GM23338 (cell line): ENCODE results near the gene PMAIP1. TPM values are rescaled to one million over a fixed set of nuclear protein-coding genes. Genes with fewer than 3 reads are reported as not detected.

Experiments
- ATAC-seq: fragments of 200-7000 bp; cut with Tn5 transposase; 3 replicates; pipeline ENCODE4 v1.9.1; 2020
- DNase-seq: peaks from one replicate; pipeline ENCODE4 v3.0.0-alpha.2; 2015; ENCODE audit warnings: low spot score
- H2AFZ ChIP-seq: fragments of 200-600 bp; sonication (generic); 2 replicates; pipeline ENCODE4 v1.8.0; 2016; ENCODE audit warnings: antibody characterized with exemption, mild to moderate bottlenecking, moderate library complexity
- H3F3A ChIP-seq: fragments of 200-600 bp; sonication (generic); replicated peaks from 2 replicates; pipeline ENCODE4 v1.8.0; 2017; ENCODE audit warnings: antibody characterized with exemption, mixed run types, low read depth
- H3K27ac ChIP-seq: fragments of 200-600 bp; sonication (generic); 2 replicates; pipeline ENCODE4 v1.6.1; 2016; ENCODE audit warnings: low read depth
- H3K27me3 ChIP-seq: fragments of 200-600 bp; sonication (generic); 2 replicates; pipeline ENCODE4 v1.8.0; 2016; ENCODE audit warnings: mild to moderate bottlenecking, mixed run types, moderate library complexity; ENCODE audit not compliant: insufficient read depth
- H3K36me3 ChIP-seq: fragments of 200-600 bp; sonication (generic); 2 replicates; pipeline ENCODE4 v1.8.0; 2016; ENCODE audit warnings: mild to moderate bottlenecking; ENCODE audit not compliant: insufficient read depth
- H3K4me1 ChIP-seq: fragments of 200-600 bp; sonication (generic); 2 replicates; pipeline ENCODE4 v1.8.0; 2016; ENCODE audit warnings: mild to moderate bottlenecking, moderate library complexity; ENCODE audit not compliant: insufficient read depth
- H3K4me2 ChIP-seq: fragments of 200-600 bp; sonication (generic); 2 replicates; pipeline ENCODE4 v1.7.1; 2017; ENCODE audit warnings: mixed run types
- H3K4me3 ChIP-seq: fragments of 200-600 bp; sonication (generic); 2 replicates; pipeline ENCODE4 v1.6.1; 2016; ENCODE audit warnings: mixed run types
- H3K79me2 ChIP-seq: fragments of 200-600 bp; sonication (generic); replicated peaks from 2 replicates; pipeline ENCODE4 v1.8.0; 2017; ENCODE audit warnings: mild to moderate bottlenecking; ENCODE audit not compliant: insufficient read depth
- H3K9me2 ChIP-seq: fragments of 200-600 bp; sonication (generic); 2 replicates; pipeline ENCODE4 v1.8.0; 2017; ENCODE audit not compliant: insufficient read depth
- H4K20me1 ChIP-seq: fragments of 200-600 bp; sonication (generic); replicated peaks from 2 replicates; pipeline ENCODE4 v1.8.0; 2017; ENCODE audit warnings: mild to moderate bottlenecking; ENCODE audit not compliant: insufficient read depth
- H3K27ac Mint-ChIP-seq: 2 replicates; pipeline ENCODE4 v1.8.0; 2020; ENCODE audit warnings: inconsistent platforms, mild to moderate bottlenecking, moderate library complexity, mixed read lengths
- H3K27me3 Mint-ChIP-seq: 3 replicates; pipeline ENCODE4 v1.8.0; 2022; ENCODE audit warnings: low read depth, mild to moderate bottlenecking, moderate library complexity, mixed read lengths, inconsistent platforms; ENCODE audit not compliant: insufficient read depth, poor library complexity
- H3K36me3 Mint-ChIP-seq: 3 replicates; pipeline ENCODE4 v1.8.0; 2021; ENCODE audit warnings: low read depth, mild to moderate bottlenecking, inconsistent platforms, moderate library complexity, mixed read lengths
- H3K4me1 Mint-ChIP-seq: 3 replicates; pipeline ENCODE4 v1.8.0; 2020; ENCODE audit warnings: mild to moderate bottlenecking, inconsistent platforms, mixed read lengths
- H3K4me3 Mint-ChIP-seq: 3 replicates; pipeline ENCODE4 v1.8.0; 2021; ENCODE audit warnings: moderate library complexity, mild to moderate bottlenecking, inconsistent platforms, mixed read lengths
- H3K9me3 Mint-ChIP-seq: 3 replicates; pipeline ENCODE4 v1.8.0; 2020; ENCODE audit warnings: moderate library complexity, mild to moderate bottlenecking, inconsistent platforms, mixed read lengths
- CREB1 ChIP-seq: fragments of 250-450 bp; sonication (Bioruptor Pico); IDR thresholded peaks from 2 replicates; pipeline ENCODE4 v1.5.0; 2020; ENCODE audit warnings: low read depth, mild to moderate bottlenecking, moderate library complexity
- EZH2 ChIP-seq: fragments of 200-600 bp; sonication (generic); IDR thresholded peaks from one replicate; pipeline ENCODE4 v1.8.0; 2017; ENCODE audit warnings: antibody characterized with exemption, mild to moderate bottlenecking, low read depth; ENCODE audit not compliant: unreplicated experiment
- EZH2phosphoT487 ChIP-seq: fragments of 200-600 bp; sonication (generic); IDR thresholded peaks from one replicate; pipeline ENCODE4 v1.8.1; 2018; ENCODE audit warnings: antibody characterized with exemption; ENCODE audit not compliant: unreplicated experiment
- JUNB ChIP-seq: IDR thresholded peaks from one replicate; pipeline ENCODE4 v1.6.1; 2016; ENCODE audit warnings: antibody characterized with exemption; ENCODE audit not compliant: unreplicated experiment
- NANOG ChIP-seq: IDR thresholded peaks from 2 replicates; pipeline ENCODE4 v1.6.1; 2016; ENCODE audit warnings: antibody characterized with exemption, borderline replicate concordance
- POLR2AphosphoS5 ChIP-seq: IDR thresholded peaks from 2 replicates; pipeline ENCODE4 v1.6.1; 2016; ENCODE audit warnings: antibody characterized with exemption, low read depth
- STAT1 ChIP-seq: IDR thresholded peaks from one replicate; pipeline ENCODE4 v1.6.1; 2016; ENCODE audit warnings: antibody characterized with exemption; ENCODE audit not compliant: unreplicated experiment
- ZNF114 ChIP-seq: fragments of 250-450 bp; sonication (Bioruptor Pico); IDR thresholded peaks from 2 replicates; pipeline ENCODE4 v1.5.0; 2020; ENCODE audit warnings: mild to moderate bottlenecking, moderate library complexity
- ZNF331 ChIP-seq: fragments of 250-450 bp; sonication (Bioruptor Pico); IDR thresholded peaks from 2 replicates; pipeline ENCODE4 v1.5.0; 2020; ENCODE audit warnings: low read depth, mild to moderate bottlenecking, moderate library complexity
- polyA plus RNA-seq: library from polyadenylated mRNA; unstranded; fragments of >200 nt; fragmentation: Nextera tagmentation; extraction: Ambion mirVana; gene quantifications from 2 replicates; pipeline ENCODE4 v1.2.1, GENCODE V29; 2016
- total RNA-seq: library from RNA; depleted of rRNA; stranded (reverse); fragments of >200 nt; shearing (Covaris generic); gene quantifications from 2 replicates; pipeline ENCODE4 v1.2.3, GENCODE V29; 2014
- TF ChIP-seq, protein P1 (sequence below): IDR thresholded peaks from 2 replicates; pipeline ENCODE4 v1.6.1; 2016; ENCODE audit warnings: antibody characterized with exemption
- TF ChIP-seq, protein P2 (sequence below): IDR thresholded peaks from one replicate; pipeline ENCODE4 v1.6.1; 2018; ENCODE audit warnings: antibody characterized with exemption; ENCODE audit not compliant: unreplicated experiment
- TF ChIP-seq, protein P3 (sequence below), 2 experiments: fragments of 200-600 bp in 1 of 2; sonication (generic) in 1 of 2; conservative IDR thresholded peaks; 2 replicates each; pipeline versions ENCODE4 v1.5.1 to v1.6.1; 2016 to 2017; ENCODE audit warnings: antibody characterized with exemption in 2 of 2, low read depth in 2 of 2, mild to moderate bottlenecking in 2 of 2, moderate library complexity in 1 of 2
- TF ChIP-seq, protein P4 (sequence below): fragments of 250-450 bp; sonication (Bioruptor Pico); IDR thresholded peaks from 2 replicates; pipeline ENCODE4 v1.5.0; 2020; ENCODE audit warnings: mild to moderate bottlenecking, moderate library complexity

PMAIP1 gene
- total and polyA plus RNA-seq, 2 experiments from 2014 or later, result 156 to 296 TPM

DNA sequence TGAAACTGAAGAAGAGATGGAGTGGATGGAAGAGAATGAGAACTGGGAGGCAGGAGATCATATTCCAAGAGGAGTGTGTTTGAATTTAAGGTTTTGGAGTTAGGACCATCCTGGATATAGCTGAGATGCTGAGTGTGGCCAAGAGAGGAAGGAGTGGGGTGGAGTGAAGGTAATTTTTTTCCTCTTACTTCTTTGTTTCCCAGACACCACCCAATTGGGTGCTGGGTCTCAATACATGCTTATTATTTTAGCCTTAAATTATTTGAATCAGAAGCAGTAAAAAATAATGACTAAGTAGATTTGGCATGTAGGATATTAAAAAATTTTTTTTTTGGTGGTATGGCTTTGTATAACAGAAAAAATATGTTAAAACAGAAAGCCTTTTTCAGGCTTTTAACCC is 39.3 kb downstream of the PMAIP1 start:
- H3K27ac Mint-ChIP-seq, result no peak overlapping the region
- no peaks in the 10 kb centered on the region; the same call in 2 of the 3 replicates for H3K4me1 Mint-ChIP-seq
- no peak overlapping the region for H3K4me3 ChIP-seq

More for the DNA sequence above, 39.3 kb downstream of the PMAIP1 start:
- no peak for DNase-seq
- Histone ChIP-seq H3K79me2 (no peaks in the 10 kb centered on the region), H2AFZ (no peak overlapping the region), H3K27me3 (no peaks in the 10 kb centered on the region), H4K20me1 (no peaks in the 10 kb centered on the region), H3K9me2 (0 out of 2 replicates have a peak, but pooled peaks cover 6% of the 10 kb centered on the region), H3K27ac (no peak overlapping the region), H3K4me2 (no peak overlapping the region), H3F3A (no peaks in the 10 kb centered on the region), H3K4me1 (0 out of 2 replicates have a peak, but pooled peaks cover 6% of the 10 kb centered on the region), H3K36me3 (no peaks in the 10 kb centered on the region)
- no peak overlapping the region for H3K4me3 Mint-ChIP-seq
- no peaks in the 10 kb centered on the region for H3K36me3 Mint-ChIP-seq
- H3K9me3 Mint-ChIP-seq, result no peaks in the 10 kb centered on the region
- TF ChIP-seq, protein P1, sequence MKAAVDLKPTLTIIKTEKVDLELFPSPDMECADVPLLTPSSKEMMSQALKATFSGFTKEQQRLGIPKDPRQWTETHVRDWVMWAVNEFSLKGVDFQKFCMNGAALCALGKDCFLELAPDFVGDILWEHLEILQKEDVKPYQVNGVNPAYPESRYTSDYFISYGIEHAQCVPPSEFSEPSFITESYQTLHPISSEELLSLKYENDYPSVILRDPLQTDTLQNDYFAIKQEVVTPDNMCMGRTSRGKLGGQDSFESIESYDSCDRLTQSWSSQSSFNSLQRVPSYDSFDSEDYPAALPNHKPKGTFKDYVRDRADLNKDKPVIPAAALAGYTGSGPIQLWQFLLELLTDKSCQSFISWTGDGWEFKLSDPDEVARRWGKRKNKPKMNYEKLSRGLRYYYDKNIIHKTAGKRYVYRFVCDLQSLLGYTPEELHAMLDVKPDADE, result no peak
- TF ChIP-seq, protein P2, sequence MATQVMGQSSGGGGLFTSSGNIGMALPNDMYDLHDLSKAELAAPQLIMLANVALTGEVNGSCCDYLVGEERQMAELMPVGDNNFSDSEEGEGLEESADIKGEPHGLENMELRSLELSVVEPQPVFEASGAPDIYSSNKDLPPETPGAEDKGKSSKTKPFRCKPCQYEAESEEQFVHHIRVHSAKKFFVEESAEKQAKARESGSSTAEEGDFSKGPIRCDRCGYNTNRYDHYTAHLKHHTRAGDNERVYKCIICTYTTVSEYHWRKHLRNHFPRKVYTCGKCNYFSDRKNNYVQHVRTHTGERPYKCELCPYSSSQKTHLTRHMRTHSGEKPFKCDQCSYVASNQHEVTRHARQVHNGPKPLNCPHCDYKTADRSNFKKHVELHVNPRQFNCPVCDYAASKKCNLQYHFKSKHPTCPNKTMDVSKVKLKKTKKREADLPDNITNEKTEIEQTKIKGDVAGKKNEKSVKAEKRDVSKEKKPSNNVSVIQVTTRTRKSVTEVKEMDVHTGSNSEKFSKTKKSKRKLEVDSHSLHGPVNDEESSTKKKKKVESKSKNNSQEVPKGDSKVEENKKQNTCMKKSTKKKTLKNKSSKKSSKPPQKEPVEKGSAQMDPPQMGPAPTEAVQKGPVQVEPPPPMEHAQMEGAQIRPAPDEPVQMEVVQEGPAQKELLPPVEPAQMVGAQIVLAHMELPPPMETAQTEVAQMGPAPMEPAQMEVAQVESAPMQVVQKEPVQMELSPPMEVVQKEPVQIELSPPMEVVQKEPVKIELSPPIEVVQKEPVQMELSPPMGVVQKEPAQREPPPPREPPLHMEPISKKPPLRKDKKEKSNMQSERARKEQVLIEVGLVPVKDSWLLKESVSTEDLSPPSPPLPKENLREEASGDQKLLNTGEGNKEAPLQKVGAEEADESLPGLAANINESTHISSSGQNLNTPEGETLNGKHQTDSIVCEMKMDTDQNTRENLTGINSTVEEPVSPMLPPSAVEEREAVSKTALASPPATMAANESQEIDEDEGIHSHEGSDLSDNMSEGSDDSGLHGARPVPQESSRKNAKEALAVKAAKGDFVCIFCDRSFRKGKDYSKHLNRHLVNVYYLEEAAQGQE, result no peak
- TF ChIP-seq ZNF114 (CRISPR knock-in tag), result no peak
- TF ChIP-seq EZH2phosphoT487, result no peak
- TF ChIP-seq STAT1, result no peak
- TF ChIP-seq NANOG, result no peak
- no peak for TF ChIP-seq CREB1 (CRISPR knock-in tag)
- TF ChIP-seq, protein P3, sequence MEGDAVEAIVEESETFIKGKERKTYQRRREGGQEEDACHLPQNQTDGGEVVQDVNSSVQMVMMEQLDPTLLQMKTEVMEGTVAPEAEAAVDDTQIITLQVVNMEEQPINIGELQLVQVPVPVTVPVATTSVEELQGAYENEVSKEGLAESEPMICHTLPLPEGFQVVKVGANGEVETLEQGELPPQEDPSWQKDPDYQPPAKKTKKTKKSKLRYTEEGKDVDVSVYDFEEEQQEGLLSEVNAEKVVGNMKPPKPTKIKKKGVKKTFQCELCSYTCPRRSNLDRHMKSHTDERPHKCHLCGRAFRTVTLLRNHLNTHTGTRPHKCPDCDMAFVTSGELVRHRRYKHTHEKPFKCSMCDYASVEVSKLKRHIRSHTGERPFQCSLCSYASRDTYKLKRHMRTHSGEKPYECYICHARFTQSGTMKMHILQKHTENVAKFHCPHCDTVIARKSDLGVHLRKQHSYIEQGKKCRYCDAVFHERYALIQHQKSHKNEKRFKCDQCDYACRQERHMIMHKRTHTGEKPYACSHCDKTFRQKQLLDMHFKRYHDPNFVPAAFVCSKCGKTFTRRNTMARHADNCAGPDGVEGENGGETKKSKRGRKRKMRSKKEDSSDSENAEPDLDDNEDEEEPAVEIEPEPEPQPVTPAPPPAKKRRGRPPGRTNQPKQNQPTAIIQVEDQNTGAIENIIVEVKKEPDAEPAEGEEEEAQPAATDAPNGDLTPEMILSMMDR (conservative IDR thresholded peaks at IDR 0.05; ENCODE audit: low read depth in 2 of 2), result no peak
- no peak for TF ChIP-seq EZH2
- no peak for TF ChIP-seq ZNF331 (CRISPR knock-in tag)
- TF ChIP-seq, protein P4, sequence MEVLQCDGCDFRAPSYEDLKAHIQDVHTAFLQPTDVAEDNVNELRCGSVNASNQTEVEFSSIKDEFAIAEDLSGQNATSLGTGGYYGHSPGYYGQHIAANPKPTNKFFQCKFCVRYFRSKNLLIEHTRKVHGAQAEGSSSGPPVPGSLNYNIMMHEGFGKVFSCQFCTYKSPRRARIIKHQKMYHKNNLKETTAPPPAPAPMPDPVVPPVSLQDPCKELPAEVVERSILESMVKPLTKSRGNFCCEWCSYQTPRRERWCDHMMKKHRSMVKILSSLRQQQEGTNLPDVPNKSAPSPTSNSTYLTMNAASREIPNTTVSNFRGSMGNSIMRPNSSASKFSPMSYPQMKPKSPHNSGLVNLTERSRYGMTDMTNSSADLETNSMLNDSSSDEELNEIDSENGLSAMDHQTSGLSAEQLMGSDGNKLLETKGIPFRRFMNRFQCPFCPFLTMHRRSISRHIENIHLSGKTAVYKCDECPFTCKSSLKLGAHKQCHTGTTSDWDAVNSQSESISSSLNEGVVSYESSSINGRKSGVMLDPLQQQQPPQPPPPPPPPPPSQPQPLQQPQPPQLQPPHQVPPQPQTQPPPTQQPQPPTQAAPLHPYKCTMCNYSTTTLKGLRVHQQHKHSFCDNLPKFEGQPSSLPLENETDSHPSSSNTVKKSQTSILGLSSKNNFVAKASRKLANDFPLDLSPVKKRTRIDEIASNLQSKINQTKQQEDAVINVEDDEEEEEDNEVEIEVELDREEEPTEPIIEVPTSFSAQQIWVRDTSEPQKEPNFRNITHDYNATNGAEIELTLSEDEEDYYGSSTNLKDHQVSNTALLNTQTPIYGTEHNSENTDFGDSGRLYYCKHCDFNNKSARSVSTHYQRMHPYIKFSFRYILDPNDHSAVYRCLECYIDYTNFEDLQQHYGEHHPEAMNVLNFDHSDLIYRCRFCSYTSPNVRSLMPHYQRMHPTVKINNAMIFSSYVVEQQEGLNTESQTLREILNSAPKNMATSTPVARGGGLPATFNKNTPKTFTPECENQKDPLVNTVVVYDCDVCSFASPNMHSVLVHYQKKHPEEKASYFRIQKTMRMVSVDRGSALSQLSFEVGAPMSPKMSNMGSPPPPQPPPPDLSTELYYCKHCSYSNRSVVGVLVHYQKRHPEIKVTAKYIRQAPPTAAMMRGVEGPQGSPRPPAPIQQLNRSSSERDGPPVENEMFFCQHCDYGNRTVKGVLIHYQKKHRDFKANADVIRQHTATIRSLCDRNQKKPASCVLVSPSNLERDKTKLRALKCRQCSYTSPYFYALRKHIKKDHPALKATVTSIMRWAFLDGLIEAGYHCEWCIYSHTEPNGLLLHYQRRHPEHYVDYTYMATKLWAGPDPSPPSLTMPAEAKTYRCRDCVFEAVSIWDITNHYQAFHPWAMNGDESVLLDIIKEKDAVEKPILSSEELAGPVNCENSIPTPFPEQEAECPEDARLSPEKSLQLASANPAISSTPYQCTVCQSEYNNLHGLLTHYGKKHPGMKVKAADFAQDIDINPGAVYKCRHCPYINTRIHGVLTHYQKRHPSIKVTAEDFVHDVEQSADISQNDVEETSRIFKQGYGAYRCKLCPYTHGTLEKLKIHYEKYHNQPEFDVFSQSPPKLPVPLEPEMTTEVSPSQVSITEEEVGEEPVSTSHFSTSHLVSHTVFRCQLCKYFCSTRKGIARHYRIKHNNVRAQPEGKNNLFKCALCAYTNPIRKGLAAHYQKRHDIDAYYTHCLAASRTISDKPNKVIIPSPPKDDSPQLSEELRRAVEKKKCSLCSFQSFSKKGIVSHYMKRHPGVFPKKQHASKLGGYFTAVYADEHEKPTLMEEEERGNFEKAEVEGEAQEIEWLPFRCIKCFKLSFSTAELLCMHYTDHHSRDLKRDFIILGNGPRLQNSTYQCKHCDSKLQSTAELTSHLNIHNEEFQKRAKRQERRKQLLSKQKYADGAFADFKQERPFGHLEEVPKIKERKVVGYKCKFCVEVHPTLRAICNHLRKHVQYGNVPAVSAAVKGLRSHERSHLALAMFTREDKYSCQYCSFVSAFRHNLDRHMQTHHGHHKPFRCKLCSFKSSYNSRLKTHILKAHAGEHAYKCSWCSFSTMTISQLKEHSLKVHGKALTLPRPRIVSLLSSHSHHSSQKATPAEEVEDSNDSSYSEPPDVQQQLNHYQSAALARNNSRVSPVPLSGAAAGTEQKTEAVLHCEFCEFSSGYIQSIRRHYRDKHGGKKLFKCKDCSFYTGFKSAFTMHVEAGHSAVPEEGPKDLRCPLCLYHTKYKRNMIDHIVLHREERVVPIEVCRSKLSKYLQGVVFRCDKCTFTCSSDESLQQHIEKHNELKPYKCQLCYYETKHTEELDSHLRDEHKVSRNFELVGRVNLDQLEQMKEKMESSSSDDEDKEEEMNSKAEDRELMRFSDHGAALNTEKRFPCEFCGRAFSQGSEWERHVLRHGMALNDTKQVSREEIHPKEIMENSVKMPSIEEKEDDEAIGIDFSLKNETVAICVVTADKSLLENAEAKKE, result no peak
- no peak for TF ChIP-seq POLR2AphosphoS5
- no peak for TF ChIP-seq JUNB
- no peaks in the 10 kb centered on the region for H3K27me3 Mint-ChIP-seq
- ATAC-seq, result no peak
